Left renal pelvis (tissue), 4 donors: Measurements from ENCODE around the gene IL12RB2. TPM values are rescaled to one million over a fixed set of nuclear protein-coding genes. Genes with fewer than 3 reads are reported as not detected.
"Not testable (repeated sequence)": the region's sequence is repeated elsewhere in the genome, so short reads cannot be mapped to it uniquely, and the experiment has no call there.

Experiments used
- DNase-seq, 4 donors: peaks; one replicate each; pipeline ENCODE4 v3.0.0-alpha.2; 2013; ENCODE audit warnings: low read depth in 4 of 4, low spot score in 3 of 4
- polyA plus RNA-seq, 4 donors: library from polyadenylated mRNA; unstranded; fragments of 120-200 nt; gene quantifications; one replicate each; pipeline ENCODE4 v1.2.1, GENCODE V29; 2013; ENCODE audit not compliant: insufficient read length in 4 of 4

Gene IL12RB2
- polyA plus RNA-seq, 4 donors: 0.41 to 1.7 (median 0.67) TPM

GRCh38 chr1:67429011-67429527 lies 121.4 kb downstream of the IL12RB2 start:
- no peak for DNase-seq

DNA sequence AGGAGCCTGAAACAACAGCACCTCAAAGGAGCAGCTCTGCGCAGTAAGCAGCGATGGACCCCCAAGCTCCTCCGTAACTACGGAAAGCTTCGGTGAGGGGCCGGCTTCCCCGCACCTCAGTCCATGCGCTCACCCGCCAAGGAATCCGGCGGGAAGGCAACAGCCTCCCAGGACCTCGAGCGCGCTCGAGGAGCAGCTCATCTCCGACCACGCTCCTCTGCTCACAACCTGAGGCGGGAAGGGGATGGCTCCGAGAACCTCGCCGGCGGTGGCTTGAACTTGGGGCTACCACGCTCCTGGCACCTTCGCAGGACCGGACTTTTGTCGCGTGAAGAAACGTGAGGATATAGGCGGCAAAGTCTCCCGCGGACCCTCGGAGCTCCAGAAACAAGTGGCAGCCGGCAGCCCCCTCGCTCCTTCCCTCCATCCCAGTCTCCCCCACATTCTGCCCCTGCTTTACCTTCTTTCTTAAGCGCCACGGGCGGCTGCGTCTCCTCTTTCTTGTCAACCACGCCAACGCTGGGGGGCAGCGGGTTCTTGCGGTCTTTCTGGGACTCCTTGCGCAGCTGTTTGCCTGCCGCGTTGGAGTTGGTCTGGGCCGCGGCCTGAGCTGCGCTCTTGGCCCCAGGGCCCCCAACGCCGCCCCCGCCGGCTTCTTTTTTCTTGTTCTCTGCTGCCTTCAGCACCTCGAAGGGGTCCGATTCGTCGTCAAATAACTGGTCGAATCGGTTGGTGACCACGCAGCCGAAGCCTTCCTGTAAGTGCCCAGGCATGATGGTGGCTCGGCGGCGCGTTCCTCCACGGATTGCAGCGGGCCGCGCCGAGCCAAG lies 122.1 kb downstream of the IL12RB2 start:
- DNase-seq: no peak

- peak; percentile 94 to 97 (median 96) for DNase-seq
Observed at GRCh38 chr1:67430358-67431155, 122.9 kb downstream of the IL12RB2 start, which contains the start of gene SERBP1. TSS of gene SERBP1 (minus strand) at chr1:67430402. CDS start at chr1:67430300, 102 bp downstream.

DNA sequence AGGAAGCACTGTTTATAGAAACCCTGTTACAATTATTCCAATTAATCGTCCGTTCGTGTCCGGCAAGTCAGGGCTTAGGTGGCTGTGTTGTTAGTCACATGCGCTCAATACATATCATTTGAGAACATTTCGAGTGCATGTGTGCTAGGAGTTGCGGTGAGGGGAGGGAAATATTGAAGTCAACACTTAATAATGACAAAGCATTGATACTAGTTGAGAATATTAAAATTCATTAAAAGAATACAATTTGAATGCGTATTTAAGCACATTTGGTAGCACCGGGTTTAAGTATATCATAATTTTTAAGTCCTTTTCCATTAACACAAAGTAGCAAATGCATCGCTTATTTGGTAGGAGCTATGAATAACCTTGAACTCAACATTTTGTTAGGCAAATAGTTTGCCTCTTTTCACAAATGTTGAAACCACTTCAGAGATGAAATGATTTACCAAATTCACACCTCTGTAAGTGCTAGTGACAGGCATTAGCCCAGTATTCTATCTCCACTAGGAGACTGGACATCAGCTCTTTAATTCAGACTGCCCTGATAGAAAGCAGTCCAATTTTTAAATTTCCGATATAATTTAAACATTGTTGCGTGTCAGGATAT lies 123.6 kb downstream of the IL12RB2 start:
- no peak for DNase-seq

- no peak for DNase-seq
Observed at GRCh38 chr1:67431869-67432578, 124.4 kb downstream of the IL12RB2 start.

- DNase-seq: no peak
Observed at GRCh38 chr1:67432745-67433144, 125.1 kb downstream of the IL12RB2 start.

DNA sequence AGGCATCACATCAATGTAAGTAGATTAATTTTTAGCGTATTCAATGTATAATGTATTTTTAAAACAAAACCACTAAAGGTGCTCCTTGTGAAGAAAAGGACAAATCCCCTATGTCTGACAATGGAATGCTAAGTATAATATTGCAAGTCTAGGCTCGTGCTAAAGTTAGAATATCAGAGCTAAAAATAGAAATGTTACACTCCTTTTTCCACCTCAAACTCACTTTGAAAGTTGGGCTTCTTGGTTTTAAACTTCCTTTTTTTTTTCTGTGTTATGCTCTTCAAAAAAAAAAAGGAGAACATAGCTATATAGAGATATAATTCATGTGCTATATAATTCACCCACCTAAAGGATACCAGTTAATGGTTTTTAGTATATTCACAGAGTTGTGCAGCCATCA lies 126.2 kb downstream of the IL12RB2 start:
- no peak for DNase-seq

DNA sequence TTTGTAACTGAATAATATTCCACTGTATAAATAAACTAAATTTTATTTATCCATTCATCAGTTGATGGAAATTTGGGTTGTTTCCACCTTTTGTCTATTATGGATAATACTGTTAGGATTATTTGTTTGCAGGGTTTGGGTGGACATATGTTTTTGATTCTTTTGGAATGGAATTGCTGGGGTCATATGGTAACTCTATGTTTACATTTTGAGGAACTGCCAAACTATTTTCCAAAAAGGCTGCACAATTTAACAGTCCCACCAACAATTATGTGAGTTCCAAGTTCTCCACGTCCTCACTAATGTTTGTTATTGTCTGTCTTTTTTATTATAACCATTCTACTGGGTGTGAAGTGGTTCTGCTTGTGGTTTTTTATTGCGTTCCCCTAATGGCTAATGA lies 126.8 kb downstream of the IL12RB2 start:
- no peak for DNase-seq

GRCh38 chr1:67436511-67437055 lies 128.9 kb downstream of the IL12RB2 start:
- DNase-seq: no peak

DNA sequence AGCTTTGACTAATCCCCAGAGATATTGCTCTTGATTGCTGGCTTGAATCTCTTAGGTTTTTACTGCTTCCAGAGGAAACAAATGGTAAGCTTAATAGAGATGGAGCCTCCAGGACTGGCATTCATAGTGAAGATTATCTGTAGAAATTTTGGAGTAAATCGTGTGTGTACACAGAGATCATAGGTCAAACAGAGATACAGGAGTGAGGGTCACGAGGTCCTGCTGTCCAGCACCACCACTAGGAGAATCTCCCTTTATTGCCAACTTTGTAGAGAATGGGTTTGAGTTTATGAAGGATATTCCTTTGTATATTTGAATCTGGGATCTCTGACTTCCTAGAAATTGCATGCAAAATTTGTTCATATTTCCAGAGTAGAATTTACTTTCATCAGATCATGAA lies 130.3 kb downstream of the IL12RB2 start:
- no peak for DNase-seq

- DNase-seq: no peak
Observed at GRCh38 chr1:67439277-67440029, 131.8 kb downstream of the IL12RB2 start.

GRCh38 chr1:67440339-67440738 lies 132.7 kb downstream of the IL12RB2 start:
- DNase-seq: no peak

- DNase-seq: peak in 1 of 4 donors; percentile 32
Observed at GRCh38 chr1:67441183-67441582, 133.5 kb downstream of the IL12RB2 start.

DNA sequence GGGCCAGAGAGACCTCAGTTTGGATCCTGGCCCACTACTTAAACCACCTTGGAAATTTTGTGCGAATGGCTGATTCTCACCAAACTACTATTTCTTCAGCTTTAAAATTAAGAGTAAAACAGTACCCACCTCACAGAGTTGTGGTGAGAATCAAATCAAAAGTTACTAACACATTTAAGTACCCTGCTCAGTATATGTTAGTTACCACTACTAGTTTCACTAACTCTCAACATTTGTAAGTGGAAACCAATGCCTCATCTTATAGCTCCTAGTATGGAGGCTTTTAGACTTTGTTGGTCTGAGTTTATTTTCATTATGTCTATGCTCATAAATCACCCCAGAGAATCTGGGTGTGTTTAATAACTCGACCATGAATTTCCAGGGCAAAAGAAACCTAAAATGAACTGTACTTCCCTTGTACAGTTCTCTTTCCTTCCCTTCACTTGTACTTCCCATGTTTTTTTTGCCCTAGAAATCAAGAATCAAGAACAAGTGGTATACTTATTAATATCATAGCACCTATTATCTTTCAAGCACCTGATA lies 134.1 kb downstream of the IL12RB2 start:
- DNase-seq: no peak

DNA sequence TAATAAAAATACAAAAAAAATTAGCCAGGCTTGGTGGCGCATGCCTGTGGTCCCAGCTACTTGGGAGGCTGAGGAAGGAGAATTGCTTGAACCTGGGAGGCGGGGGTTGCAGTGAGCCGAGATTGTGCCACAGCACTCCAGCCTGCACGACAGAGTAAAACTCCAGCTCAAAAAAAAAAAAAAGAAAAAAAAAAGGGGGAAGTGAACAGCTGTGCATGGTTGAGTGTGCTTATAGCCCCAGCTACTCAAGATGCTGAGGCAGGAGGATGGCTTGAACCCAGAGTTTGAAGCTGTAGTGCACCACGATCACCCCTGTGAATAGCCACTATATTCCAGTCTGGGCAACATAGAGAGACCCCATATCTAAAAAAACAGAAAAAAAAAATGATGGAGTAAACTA lies 138.3 kb downstream of the IL12RB2 start:
- DNase-seq: not testable (repeated sequence)
